Chondrocyte (in vitro differentiated cells): Measurements from ENCODE around the gene LPP. TPM values are rescaled to one million over a fixed set of nuclear protein-coding genes. Genes with fewer than 3 reads are reported as not detected.

Experiments used
- DNase-seq: peaks from one replicate; pipeline ENCODE4 v3.0.0; 2021; ENCODE audit warnings: mixed read lengths, low spot score
- H3K27ac Mint-ChIP-seq: one replicate; pipeline ENCODE4 v1.8.0; 2021; ENCODE audit warnings: mild to moderate bottlenecking, moderate library complexity, mixed read lengths; ENCODE audit not compliant: unreplicated experiment
- H3K27me3 Mint-ChIP-seq: 2 replicates; pipeline ENCODE4 v1.8.0; 2021; ENCODE audit warnings: low read depth, mixed read lengths
- H3K36me3 Mint-ChIP-seq: 2 replicates; pipeline ENCODE4 v1.8.0; 2021; ENCODE audit warnings: low read depth, mixed read lengths
- H3K4me1 Mint-ChIP-seq: 2 replicates; pipeline ENCODE4 v1.8.0; 2021; ENCODE audit warnings: low read depth, mild to moderate bottlenecking, mixed read lengths
- H3K4me3 Mint-ChIP-seq: one replicate; pipeline ENCODE4 v1.8.0; 2021; ENCODE audit warnings: mild to moderate bottlenecking, moderate library complexity, mixed read lengths; ENCODE audit not compliant: unreplicated experiment
- H3K9me3 Mint-ChIP-seq: 2 replicates; pipeline ENCODE4 v1.8.0; 2021; ENCODE audit warnings: low read depth, mixed read lengths
- CTCF ChIP-seq: fragments of 200-600 bp; sonication (generic); IDR thresholded peaks from 2 replicates; pipeline ENCODE4 v1.5.0; 2021; ENCODE audit warnings: antibody characterized with exemption, mild to moderate bottlenecking, moderate library complexity
- total RNA-seq: library from RNA; stranded (reverse); gene quantifications from 3 replicates; pipeline ENCODE4 v1.2.1, GENCODE V29; 2021

The LPP gene
- total RNA-seq, 1 donor from 2014 or later: 295 TPM

GRCh38 chr3:188383748-188384147 lies 229.8 kb downstream of the LPP start:
- peaks cover 68% of the 10 kb centered on the region for H3K4me1 Mint-ChIP-seq
- peaks cover 8% of the 10 kb centered on the region for H3K9me3 Mint-ChIP-seq
- peaks cover 4% of the 10 kb centered on the region for H3K36me3 Mint-ChIP-seq
- no peak for TF ChIP-seq CTCF
- H3K4me3 Mint-ChIP-seq: no peak overlapping the region
- no peak for DNase-seq
- no peaks in the 10 kb centered on the region for H3K27me3 Mint-ChIP-seq
- no peak overlapping the region for H3K27ac Mint-ChIP-seq

DNA sequence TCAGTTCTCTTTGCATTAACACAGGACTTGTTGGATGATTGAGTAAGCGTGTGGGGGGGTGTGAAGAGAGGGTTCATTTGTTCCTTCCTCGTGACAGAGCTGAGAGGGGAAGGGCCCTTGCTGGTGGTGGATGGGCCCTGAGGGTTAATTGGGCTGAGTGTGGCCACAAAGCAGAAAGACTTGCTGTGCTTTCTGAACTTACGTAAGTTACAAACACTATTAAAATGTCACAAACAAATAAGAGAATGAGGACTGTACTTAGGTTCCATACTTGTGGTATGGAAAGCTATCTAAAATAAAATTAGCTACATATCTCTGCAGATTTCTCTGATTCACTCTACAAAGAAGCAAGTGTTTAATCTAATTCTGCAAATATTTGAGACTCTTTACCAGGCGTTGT lies 231.3 kb downstream of the LPP start:
- DNase-seq: no peak
- no peaks in the 10 kb centered on the region for H3K27me3 Mint-ChIP-seq
- peaks cover 67% of the 10 kb centered on the region for H3K4me1 Mint-ChIP-seq
- TF ChIP-seq CTCF: no peak
- peak overlapping the region; percentile 89 for H3K27ac Mint-ChIP-seq
- no peaks in the 10 kb centered on the region for H3K9me3 Mint-ChIP-seq
- peaks cover 1% of the 10 kb centered on the region for H3K36me3 Mint-ChIP-seq
- no peak overlapping the region for H3K4me3 Mint-ChIP-seq

- Mint-ChIP-seq H3K4me3 (no peak overlapping the region), H3K4me1 (peaks cover 76% of the 10 kb centered on the region), H3K9me3 (no peaks in the 10 kb centered on the region), H3K27me3 (no peaks in the 10 kb centered on the region), H3K27ac (peak overlapping the region; percentile 74), H3K36me3 (peaks cover 3% of the 10 kb centered on the region)
- no peak for TF ChIP-seq CTCF
- DNase-seq: no peak
Observed at GRCh38 chr3:188389711-188390342, 235.9 kb downstream of the LPP start.

- peaks cover 3% of the 10 kb centered on the region for H3K36me3 Mint-ChIP-seq
- peaks cover 71% of the 10 kb centered on the region for H3K4me1 Mint-ChIP-seq
- H3K27me3 Mint-ChIP-seq: no peaks in the 10 kb centered on the region
- no peak overlapping the region for H3K4me3 Mint-ChIP-seq
- DNase-seq: no peak
- H3K27ac Mint-ChIP-seq: peak overlapping the region; percentile 74
- no peak for TF ChIP-seq CTCF
- H3K9me3 Mint-ChIP-seq: no peaks in the 10 kb centered on the region
Observed at GRCh38 chr3:188390343-188390718, 236.4 kb downstream of the LPP start.

DNA sequence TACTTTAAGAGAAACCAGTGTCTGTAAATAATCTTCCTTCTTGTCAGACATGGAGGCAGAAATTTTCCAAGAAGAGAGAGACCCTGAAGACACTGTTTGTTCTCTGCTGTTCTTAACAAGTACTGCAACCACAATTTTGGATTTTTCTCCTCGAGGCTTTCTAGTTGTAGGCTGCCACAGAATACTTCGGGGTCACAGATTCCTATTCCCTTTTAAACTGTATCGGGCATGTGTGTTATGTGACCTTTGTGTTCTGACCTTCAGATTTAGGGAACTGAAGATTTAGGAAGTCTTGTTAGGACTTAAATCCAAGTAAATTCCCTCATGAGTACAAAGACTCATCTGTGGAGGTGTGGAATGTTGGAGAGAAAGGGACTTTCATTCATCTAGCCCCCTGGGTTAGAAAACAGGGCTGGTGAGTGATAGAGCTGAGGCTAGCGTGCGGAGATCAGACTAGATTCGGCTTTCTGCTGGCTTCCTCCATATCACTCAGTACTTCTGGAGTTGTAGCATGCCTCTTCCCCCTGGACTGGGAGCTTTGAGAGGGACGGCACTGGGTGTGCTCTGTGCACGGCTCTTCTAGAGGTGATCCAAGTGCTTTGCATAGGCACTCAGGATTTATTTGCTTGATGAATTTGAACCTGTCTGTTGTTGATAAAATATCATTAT lies 237.0 kb downstream of the LPP start:
- Mint-ChIP-seq H3K9me3 (no peaks in the 10 kb centered on the region), H3K27me3 (no peaks in the 10 kb centered on the region), H3K36me3 (peaks cover 3% of the 10 kb centered on the region), H3K27ac (peak overlapping the region; percentile 74), H3K4me3 (no peak overlapping the region), H3K4me1 (peaks cover 65% of the 10 kb centered on the region)
- TF ChIP-seq CTCF: peak; percentile 57
- DNase-seq: no peak
